ENCODE results near the gene HES4. TPM values are rescaled to one million over a fixed set of nuclear protein-coding genes. Genes with fewer than 3 reads are reported as not detected.

Gene HES4
- total and polyA plus RNA-seq, 2 of the 13 experiments (the other 11 are each of a cell fraction or from before 2014, with no cell fraction given): 8.8 to 10.6 TPM

GRCh38 chr1:1014799-1015681 is 15.1 kb upstream of the HES4 start (continued):
- TF ChIP-seq, protein P1, sequence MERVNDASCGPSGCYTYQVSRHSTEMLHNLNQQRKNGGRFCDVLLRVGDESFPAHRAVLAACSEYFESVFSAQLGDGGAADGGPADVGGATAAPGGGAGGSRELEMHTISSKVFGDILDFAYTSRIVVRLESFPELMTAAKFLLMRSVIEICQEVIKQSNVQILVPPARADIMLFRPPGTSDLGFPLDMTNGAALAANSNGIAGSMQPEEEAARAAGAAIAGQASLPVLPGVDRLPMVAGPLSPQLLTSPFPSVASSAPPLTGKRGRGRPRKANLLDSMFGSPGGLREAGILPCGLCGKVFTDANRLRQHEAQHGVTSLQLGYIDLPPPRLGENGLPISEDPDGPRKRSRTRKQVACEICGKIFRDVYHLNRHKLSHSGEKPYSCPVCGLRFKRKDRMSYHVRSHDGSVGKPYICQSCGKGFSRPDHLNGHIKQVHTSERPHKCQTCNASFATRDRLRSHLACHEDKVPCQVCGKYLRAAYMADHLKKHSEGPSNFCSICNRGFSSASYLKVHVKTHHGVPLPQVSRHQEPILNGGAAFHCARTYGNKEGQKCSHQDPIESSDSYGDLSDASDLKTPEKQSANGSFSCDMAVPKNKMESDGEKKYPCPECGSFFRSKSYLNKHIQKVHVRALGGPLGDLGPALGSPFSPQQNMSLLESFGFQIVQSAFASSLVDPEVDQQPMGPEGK (CRISPR knock-in tag; IDR thresholded peaks at IDR 0.05): peak; percentile 56; the same call in 1 of the 2 replicates
- peak; percentile 99 for TF ChIP-seq ZBTB7A (CRISPR knock-in tag; IDR thresholded peaks at IDR 0.05)
- TF ChIP-seq SMC3 (IDR thresholded peaks at IDR 0.05; ENCODE audit: low read length): peak; percentile 25; the same call in 1 of the 2 replicates
- TF ChIP-seq MXI1 (IDR thresholded peaks at IDR 0.05; ENCODE audit: borderline replicate concordance, low read depth, low read length): peak; percentile 17; the same call in 1 of the 3 replicates
- no peak for TF ChIP-seq ZNF883 (CRISPR knock-in tag; IDR thresholded peaks at IDR 0.05; ENCODE audit: not compliant biosample characterization)
- TF ChIP-seq ZNF580 (CRISPR knock-in tag; IDR thresholded peaks at IDR 0.05; ENCODE audit: borderline replicate concordance, low read depth): no peak
- TF ChIP-seq MAZ (IDR thresholded peaks at IDR 0.05; ENCODE audit: borderline replicate concordance, low read depth, low read length): 0 out of 2 replicates have a peak, but pooled peaks have one; percentile 38
- TF ChIP-seq MAZ (CRISPR knock-in tag; IDR thresholded peaks at IDR 0.05; ENCODE audit: low read depth): no peak
- no peak for TF ChIP-seq KLF11 (CRISPR knock-in tag; IDR thresholded peaks at IDR 0.05)
- TF ChIP-seq, protein P2, sequence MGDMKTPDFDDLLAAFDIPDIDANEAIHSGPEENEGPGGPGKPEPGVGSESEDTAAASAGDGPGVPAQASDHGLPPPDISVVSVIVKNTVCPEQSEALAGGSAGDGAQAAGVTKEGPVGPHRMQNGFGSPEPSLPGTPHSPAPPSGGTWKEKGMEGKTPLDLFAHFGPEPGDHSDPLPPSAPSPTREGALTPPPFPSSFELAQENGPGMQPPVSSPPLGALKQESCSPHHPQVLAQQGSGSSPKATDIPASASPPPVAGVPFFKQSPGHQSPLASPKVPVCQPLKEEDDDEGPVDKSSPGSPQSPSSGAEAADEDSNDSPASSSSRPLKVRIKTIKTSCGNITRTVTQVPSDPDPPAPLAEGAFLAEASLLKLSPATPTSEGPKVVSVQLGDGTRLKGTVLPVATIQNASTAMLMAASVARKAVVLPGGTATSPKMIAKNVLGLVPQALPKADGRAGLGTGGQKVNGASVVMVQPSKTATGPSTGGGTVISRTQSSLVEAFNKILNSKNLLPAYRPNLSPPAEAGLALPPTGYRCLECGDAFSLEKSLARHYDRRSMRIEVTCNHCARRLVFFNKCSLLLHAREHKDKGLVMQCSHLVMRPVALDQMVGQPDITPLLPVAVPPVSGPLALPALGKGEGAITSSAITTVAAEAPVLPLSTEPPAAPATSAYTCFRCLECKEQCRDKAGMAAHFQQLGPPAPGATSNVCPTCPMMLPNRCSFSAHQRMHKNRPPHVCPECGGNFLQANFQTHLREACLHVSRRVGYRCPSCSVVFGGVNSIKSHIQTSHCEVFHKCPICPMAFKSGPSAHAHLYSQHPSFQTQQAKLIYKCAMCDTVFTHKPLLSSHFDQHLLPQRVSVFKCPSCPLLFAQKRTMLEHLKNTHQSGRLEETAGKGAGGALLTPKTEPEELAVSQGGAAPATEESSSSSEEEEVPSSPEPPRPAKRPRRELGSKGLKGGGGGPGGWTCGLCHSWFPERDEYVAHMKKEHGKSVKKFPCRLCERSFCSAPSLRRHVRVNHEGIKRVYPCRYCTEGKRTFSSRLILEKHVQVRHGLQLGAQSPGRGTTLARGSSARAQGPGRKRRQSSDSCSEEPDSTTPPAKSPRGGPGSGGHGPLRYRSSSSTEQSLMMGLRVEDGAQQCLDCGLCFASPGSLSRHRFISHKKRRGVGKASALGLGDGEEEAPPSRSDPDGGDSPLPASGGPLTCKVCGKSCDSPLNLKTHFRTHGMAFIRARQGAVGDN (CRISPR knock-in tag; IDR thresholded peaks at IDR 0.05): peak; percentile 43
- no peak for TF ChIP-seq ARNT2 (CRISPR knock-in tag; IDR thresholded peaks at IDR 0.05; ENCODE audit: low read depth)
- TF ChIP-seq STAG1 (CRISPR knock-in tag; IDR thresholded peaks at IDR 0.05): peak; percentile 87
- peak; percentile 81 for TF ChIP-seq RAD21 (CRISPR knock-in tag; IDR thresholded peaks at IDR 0.05)
- 0 out of 2 replicates have a peak, but pooled peaks have one; percentile 24 for TF ChIP-seq NRL (CRISPR knock-in tag; IDR thresholded peaks at IDR 0.05; ENCODE audit: borderline replicate concordance)
- TF ChIP-seq ZSCAN25 (CRISPR knock-in tag; IDR thresholded peaks at IDR 0.05): peak; percentile 86; the same call in 1 of the 2 replicates
- TF ChIP-seq ZNF556 (CRISPR knock-in tag; IDR thresholded peaks at IDR 0.05; ENCODE audit: borderline replicate concordance): no peak
- peak; percentile 93 for TF ChIP-seq ZBTB7B (CRISPR knock-in tag; IDR thresholded peaks at IDR 0.05)
- TF ChIP-seq HMGXB4 (CRISPR knock-in tag; IDR thresholded peaks at IDR 0.05; ENCODE audit: borderline replicate concordance in 1 of 2, low read depth in 1 of 2): 0 out of 4 replicates have a peak, but pooled peaks of 1 of the 2 experiments have one; percentile 24
- peak; percentile 50 for TF ChIP-seq XRCC5 (optimal IDR thresholded peaks at IDR 0.05; ENCODE audit: low read length)
- no peak for TF ChIP-seq RXRB (CRISPR knock-in tag; IDR thresholded peaks at IDR 0.05; ENCODE audit: borderline replicate concordance)
- TF ChIP-seq PHF21A (CRISPR knock-in tag; IDR thresholded peaks at IDR 0.05): no peak

Data from HepG2 (cell line).